DOHH2 (cell line): ENCODE results near the gene KCNAB1.

Experiments used
- H3F3A ChIP-seq: fragments of 200-600 bp; sonication (generic), shearing (Covaris generic); 2 replicates; pipeline ENCODE4 v1.6.0; 2016; ENCODE audit warnings: antibody characterized with exemption, mild to moderate bottlenecking; ENCODE audit not compliant: control insufficient read depth, insufficient read depth
- H3K27ac ChIP-seq: fragments of 200-600 bp; sonication (generic); 2 replicates; pipeline ENCODE4 v1.5.1; 2014; ENCODE audit warnings: low read depth, mild to moderate bottlenecking, low read length, moderate library complexity
- H3K27me3 ChIP-seq: fragments of 200-600 bp; sonication (generic); 2 replicates; pipeline ENCODE4 v1.6.1; 2014; ENCODE audit warnings: mild to moderate bottlenecking, low read length, mixed read lengths; ENCODE audit not compliant: control insufficient read depth
- H3K36me3 ChIP-seq: fragments of 200-600 bp; sonication (generic); 2 replicates; pipeline ENCODE4 v1.6.1; 2014; ENCODE audit warnings: mild to moderate bottlenecking, low read length, moderate library complexity, mixed read lengths; ENCODE audit not compliant: control insufficient read depth
- H3K4me1 ChIP-seq: fragments of 200-600 bp; sonication (generic); 2 replicates; pipeline ENCODE4 v1.6.1; 2014; ENCODE audit warnings: mild to moderate bottlenecking, low read length, mixed read lengths; ENCODE audit not compliant: control insufficient read depth
- H3K4me2 ChIP-seq: fragments of 200-600 bp; sonication (generic); 2 replicates; pipeline ENCODE4 v1.6.0; 2014; ENCODE audit warnings: mild to moderate bottlenecking, low read length, moderate library complexity
- H3K4me3 ChIP-seq: fragments of 200-600 bp; sonication (generic); 2 replicates; pipeline ENCODE4 v1.5.1; 2014; ENCODE audit warnings: mild to moderate bottlenecking, low read length, mixed read lengths
- H3K79me2 ChIP-seq: fragments of 200-600 bp; sonication (generic); 2 replicates; pipeline ENCODE4 v1.6.1; 2014; ENCODE audit warnings: mild to moderate bottlenecking, low read length, mixed read lengths; ENCODE audit not compliant: control insufficient read depth
- H3K9me2 ChIP-seq: fragments of 200-600 bp; sonication (generic); replicated peaks from 2 replicates; pipeline ENCODE4 v1.6.1; 2014; ENCODE audit warnings: mild to moderate bottlenecking, low read length, mixed read lengths; ENCODE audit not compliant: control insufficient read depth
- H3K9me3 ChIP-seq: fragments of 200-600 bp; sonication (generic); 2 replicates; pipeline ENCODE4 v1.6.1; 2014; ENCODE audit warnings: antibody characterized with exemption, low read length, mixed read lengths; ENCODE audit not compliant: control insufficient read depth, insufficient read depth
- H4K20me1 ChIP-seq: fragments of 200-600 bp; sonication (generic); 2 replicates; pipeline ENCODE4 v1.6.0; 2014; ENCODE audit warnings: low read depth, mild to moderate bottlenecking, antibody characterized with exemption, low read length, moderate library complexity; ENCODE audit not compliant: control insufficient read depth, insufficient read depth
- CTCF ChIP-seq: fragments of 200-600 bp; sonication (generic); IDR thresholded peaks from one replicate; pipeline ENCODE4 v1.5.1; 2014; ENCODE audit warnings: antibody characterized with exemption, mild to moderate bottlenecking, low read depth, low read length; ENCODE audit not compliant: poor library complexity, severe bottlenecking
- EZH2phosphoT487 ChIP-seq: fragments of 200-600 bp; sonication (generic); IDR thresholded peaks from 2 replicates; pipeline ENCODE4 v1.6.1; 2017; ENCODE audit warnings: borderline replicate concordance, mild to moderate bottlenecking, antibody characterized with exemption, low read length, moderate library complexity, mixed read lengths

The KCNAB1 gene

DNA sequence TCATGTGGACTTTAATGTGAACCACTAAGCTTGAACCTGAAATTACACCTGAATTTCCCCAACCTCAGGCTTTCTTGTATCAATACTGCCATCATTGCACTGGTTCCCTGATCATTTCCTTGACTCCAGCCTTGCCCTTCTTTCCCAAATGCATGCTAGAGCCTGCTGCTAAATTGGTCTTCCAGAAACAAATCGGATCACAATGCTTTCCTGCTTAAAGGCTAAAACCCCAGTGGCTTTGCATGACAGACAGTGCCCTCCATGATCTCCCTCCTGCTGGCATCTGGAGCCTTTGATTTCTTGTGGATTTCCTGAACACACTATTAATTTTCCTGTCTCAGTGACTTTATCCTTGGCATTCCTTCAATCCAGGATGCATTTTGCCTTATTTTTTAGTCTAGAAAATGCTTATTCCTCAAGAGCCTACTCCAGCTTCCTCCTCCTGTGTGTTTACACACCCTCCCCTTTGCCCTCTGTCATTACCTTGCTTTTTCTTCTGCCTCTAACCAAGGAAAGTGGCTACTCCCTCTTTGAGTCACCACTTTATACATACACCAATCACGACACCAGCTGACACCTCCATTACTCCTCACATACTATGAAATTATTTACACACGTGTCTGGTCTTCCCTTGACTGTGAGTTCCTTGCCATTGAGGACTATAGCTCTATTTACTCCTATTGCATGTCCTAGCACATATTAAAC, 214.6 kb downstream of the KCNAB1 start:
- peaks cover 5% of the 10 kb centered on the region for H3K27me3 ChIP-seq
- no peaks in the 10 kb centered on the region for H3K79me2 ChIP-seq
- no peak overlapping the region for H3K27ac ChIP-seq
- no peaks in the 10 kb centered on the region for H4K20me1 ChIP-seq
- no peaks in the 10 kb centered on the region for H3K36me3 ChIP-seq
- no peak overlapping the region for H3K4me2 ChIP-seq
- no peaks in the 10 kb centered on the region for H3K4me1 ChIP-seq
- H3F3A ChIP-seq, result no peaks in the 10 kb centered on the region
- TF ChIP-seq CTCF, result no peak
- no peak for TF ChIP-seq EZH2phosphoT487
- no peaks in the 10 kb centered on the region for H3K9me3 ChIP-seq
- H3K9me2 ChIP-seq, result no peaks in the 10 kb centered on the region
- no peak overlapping the region for H3K4me3 ChIP-seq

- peaks cover 2% of the 10 kb centered on the region; the same call in 1 of the 2 replicates for H3K27me3 ChIP-seq
- no peaks in the 10 kb centered on the region for H3K79me2 ChIP-seq
- no peak overlapping the region for H3K4me3 ChIP-seq
- H3K4me2 ChIP-seq, result no peak overlapping the region
- H3K9me3 ChIP-seq, result no peaks in the 10 kb centered on the region
- H3K27ac ChIP-seq, result no peak overlapping the region
- H3K36me3 ChIP-seq, result no peaks in the 10 kb centered on the region
- H3K4me1 ChIP-seq, result peaks cover 6% of the 10 kb centered on the region
- no peaks in the 10 kb centered on the region for H3F3A ChIP-seq
- TF ChIP-seq EZH2phosphoT487 (no peak), CTCF (no peak)
- H4K20me1 ChIP-seq, result no peaks in the 10 kb centered on the region
- no peaks in the 10 kb centered on the region for H3K9me2 ChIP-seq
Observed at GRCh38 chr3:156339491-156339890, 219.1 kb downstream of the KCNAB1 start.

DNA sequence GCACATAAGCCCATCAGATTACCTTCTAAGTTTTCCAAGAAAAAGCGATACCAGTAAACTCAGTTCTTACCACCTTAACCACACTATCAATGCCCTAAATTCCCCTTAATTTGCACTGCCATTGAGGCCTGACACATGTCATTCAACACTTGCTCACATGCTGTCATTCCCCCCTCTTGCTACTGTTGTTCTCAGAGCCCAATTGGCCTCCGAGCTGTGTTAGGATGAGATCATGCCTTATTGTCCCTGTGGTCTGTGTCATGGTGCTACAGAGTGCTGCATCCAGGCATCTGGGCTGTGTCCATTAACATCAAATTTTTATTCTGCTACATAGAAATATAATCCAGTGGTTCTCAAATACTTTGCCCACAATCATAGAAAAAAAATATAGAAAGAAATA, 221.0 kb downstream of the KCNAB1 start:
- no peaks in the 10 kb centered on the region for H3K79me2 ChIP-seq
- no peaks in the 10 kb centered on the region for H3K36me3 ChIP-seq
- no peak overlapping the region for H3K27ac ChIP-seq
- no peak overlapping the region for H3K4me2 ChIP-seq
- no peaks in the 10 kb centered on the region for H3K9me2 ChIP-seq
- H4K20me1 ChIP-seq, result no peaks in the 10 kb centered on the region
- TF ChIP-seq EZH2phosphoT487 (no peak), CTCF (no peak)
- no peaks in the 10 kb centered on the region for H3F3A ChIP-seq
- peaks cover 6% of the 10 kb centered on the region for H3K4me1 ChIP-seq
- H3K9me3 ChIP-seq, result no peaks in the 10 kb centered on the region
- peaks cover 2% of the 10 kb centered on the region; the same call in 1 of the 2 replicates for H3K27me3 ChIP-seq
- no peak overlapping the region for H3K4me3 ChIP-seq
